H1 (cell line): Measurements from ENCODE around the gene POLDIP3. TPM values are rescaled to one million over a fixed set of nuclear protein-coding genes. Genes with fewer than 3 reads are reported as not detected.
"Not testable (repeated sequence)": the region's sequence is repeated elsewhere in the genome, so short reads cannot be mapped to it uniquely, and the experiment has no call there.

Experiments
- CTCF ChIA-PET: fragments of 300-600 bp; sonication (Branson Sonifier 250); formaldehyde crosslinking; loops from one replicate; lab custom pipeline; 2021; ENCODE audit not compliant: partially characterized antibody; lab: Charles Lee
- POLR2A ChIA-PET: fragments of 300-600 bp; sonication (Branson Sonifier 250); formaldehyde crosslinking; loops from one replicate; lab custom pipeline; 2021; ENCODE audit warnings: inconsistent platforms; ENCODE audit not compliant: partially characterized antibody; lab: Charles Lee
- DNase-seq, 2 experiments: peaks; one replicate each; pipeline versions ENCODE4 v3.0.0 to v3.0.0-alpha.2; 2010 to 2022; ENCODE audit warnings: low spot score in 2 of 2, low read depth in 1 of 2, mixed read lengths in 1 of 2
- FAIRE-seq: peaks from 2 replicates; lab custom pipeline; 2011; peaks lifted over from hg19 to GRCh38; lab: Jason Lieb, UNC
- H2AFZ ChIP-seq: 2 replicates; pipeline ENCODE4 v1.8.1; 2012; ENCODE audit warnings: low read length, inconsistent platforms
- H2AK5ac ChIP-seq: 2 replicates; pipeline ENCODE4 v1.6.1; 2013; ENCODE audit warnings: low read depth, low read length
- H2BK120ac ChIP-seq: replicated peaks from 2 replicates; pipeline ENCODE3; 2013; ENCODE audit warnings: low read depth, low read length, inconsistent platforms
- H2BK12ac ChIP-seq: 2 replicates; pipeline ENCODE4 v1.6.1; 2013; ENCODE audit warnings: low read depth, low read length
- H2BK15ac ChIP-seq: 2 replicates; pipeline ENCODE4 v1.6.1; 2013; ENCODE audit warnings: low read length
- H2BK20ac ChIP-seq: 2 replicates; pipeline ENCODE4 v1.6.1; 2013; ENCODE audit warnings: low read length
- H2BK5ac ChIP-seq: 2 replicates; pipeline ENCODE4 v1.6.1; 2013; ENCODE audit warnings: low read depth, low read length
- H3K14ac ChIP-seq: 2 replicates; pipeline ENCODE4 v1.6.1; 2013; ENCODE audit warnings: inconsistent platforms; ENCODE audit not compliant: insufficient read length
- H3K18ac ChIP-seq: 2 replicates; pipeline ENCODE4 v1.6.1; 2013; ENCODE audit warnings: low read length; ENCODE audit errors: extremely low read depth
- H3K23ac ChIP-seq: 2 replicates; pipeline ENCODE4 v1.6.1; 2013; ENCODE audit warnings: inconsistent platforms; ENCODE audit not compliant: insufficient read length
- H3K23me2 ChIP-seq: 2 replicates; pipeline ENCODE4 v1.6.1; 2013; ENCODE audit warnings: low read depth, low read length
- H3K27ac ChIP-seq: 2 replicates; pipeline ENCODE4 v1.6.1; 2011; ENCODE audit warnings: low read depth, low read length, inconsistent platforms
- H3K27me3 ChIP-seq, 4 experiments: replicated peaks in 1 of 4; 1 replicate in 1 of 4; 2 replicates in 3 of 4; pipeline versions ENCODE4 v1.6.1 to v1.8.1; 2011 to 2013; ENCODE audit warnings: low read length in 3 of 4, mild to moderate bottlenecking in 3 of 4, inconsistent platforms in 2 of 4, mixed read lengths in 2 of 4, moderate library complexity in 1 of 4; ENCODE audit not compliant: control insufficient read depth in 3 of 4, insufficient read depth in 3 of 4; ENCODE audit errors: extremely low read depth in 1 of 4
- H3K36me3 ChIP-seq, 4 experiments: 2 replicates each; pipeline versions ENCODE4 v1.6.1 to v1.8.1; 2011 to 2013; ENCODE audit warnings: mild to moderate bottlenecking in 4 of 4, low read length in 3 of 4, moderate library complexity in 2 of 4, control low read depth in 1 of 4, inconsistent platforms in 1 of 4; ENCODE audit not compliant: insufficient read depth in 4 of 4, control insufficient read depth in 2 of 4
- H3K4ac ChIP-seq: replicated peaks from 2 replicates; pipeline ENCODE3; 2013; ENCODE audit warnings: low read length, low read depth, mixed read lengths, inconsistent platforms; ENCODE audit not compliant: insufficient read length
- H3K4me1 ChIP-seq, 4 experiments: replicated peaks in 1 of 4; 1 replicate in 1 of 4; 2 replicates in 3 of 4; pipeline versions ENCODE4 v1.6.1 to v1.8.1; 2011 to 2013; ENCODE audit warnings: low read length in 3 of 4, inconsistent platforms in 2 of 4, mixed read lengths in 1 of 4; ENCODE audit not compliant: insufficient read depth in 4 of 4, control insufficient read depth in 3 of 4
- H3K4me2 ChIP-seq, 2 experiments: 2 replicates each; pipeline versions ENCODE4 v1.6.1 to v1.8.1; 2011 to 2013; ENCODE audit warnings: low read depth in 2 of 2, low read length in 2 of 2, control low read depth in 1 of 2, inconsistent platforms in 1 of 2, mild to moderate bottlenecking in 1 of 2; ENCODE audit not compliant: insufficient read depth in 1 of 2
- H3K4me3 ChIP-seq, 4 experiments: fragments of 200-600, 300-600 bp in 1 of 4; sonication (generic), shearing (Covaris generic), sonication (Bioruptor Twin) in 1 of 4; 2 replicates each; pipeline versions ENCODE4 v1.5.1 to v1.8.1; 2011 to 2016; ENCODE audit warnings: low read length in 4 of 4, low read depth in 3 of 4, control low read depth in 2 of 4, inconsistent platforms in 2 of 4, mild to moderate bottlenecking in 2 of 4, mixed read lengths in 1 of 4, moderate library complexity in 1 of 4; ENCODE audit not compliant: insufficient read depth in 2 of 4; ENCODE audit errors: extremely low read depth in 1 of 4
- H3K56ac ChIP-seq: replicated peaks from 2 replicates; pipeline ENCODE3; 2013; ENCODE audit warnings: low read depth, mild to moderate bottlenecking, mixed read lengths, low read length, inconsistent platforms; ENCODE audit not compliant: insufficient read length
- H3K79me1 ChIP-seq: 2 replicates; pipeline ENCODE4 v1.6.1; 2013; ENCODE audit warnings: low read depth, low read length, control low read depth
- H3K79me2 ChIP-seq, 2 experiments: 2 replicates each; pipeline versions ENCODE4 v1.6.1 to v1.8.1; 2012 to 2013; ENCODE audit warnings: low read length in 2 of 2, mild to moderate bottlenecking in 2 of 2, inconsistent platforms in 1 of 2; ENCODE audit not compliant: insufficient read depth in 2 of 2, control insufficient read depth in 1 of 2
- H3K9ac ChIP-seq, 4 experiments: replicated peaks in 1 of 4; 1 replicate in 1 of 4; 2 replicates in 3 of 4; pipeline versions ENCODE4 v1.6.1 to v1.8.1; 2011 to 2013; ENCODE audit warnings: low read depth in 3 of 4, low read length in 3 of 4, control low read depth in 2 of 4, mild to moderate bottlenecking in 2 of 4, moderate library complexity in 2 of 4, inconsistent platforms in 1 of 4; ENCODE audit errors: extremely low read depth in 1 of 4
- H3K9me3 ChIP-seq, 2 experiments: 2 replicates each; pipeline versions ENCODE4 v1.6.1 to v1.8.1; 2012 to 2013; ENCODE audit warnings: mild to moderate bottlenecking in 2 of 2, moderate library complexity in 2 of 2, control low read depth in 1 of 2, inconsistent platforms in 1 of 2, low read depth in 1 of 2, low read length in 1 of 2, mixed read lengths in 1 of 2; ENCODE audit not compliant: insufficient read depth in 2 of 2
- H4K20me1 ChIP-seq, 2 experiments: replicated peaks in 1 of 2; 2 replicates each; pipeline versions ENCODE3 to v1.8.1; 2011 to 2013; ENCODE audit warnings: inconsistent platforms in 2 of 2, low read length in 2 of 2, mild to moderate bottlenecking in 1 of 2; ENCODE audit not compliant: insufficient read depth in 2 of 2, control insufficient read depth in 1 of 2
- H4K5ac ChIP-seq: 2 replicates; pipeline ENCODE4 v1.6.1; 2013; ENCODE audit warnings: low read length, low read depth, mixed read lengths, inconsistent platforms; ENCODE audit not compliant: insufficient read length
- H4K8ac ChIP-seq: 2 replicates; pipeline ENCODE4 v1.8.0; 2013; ENCODE audit warnings: mild to moderate bottlenecking, moderate library complexity, low read length, inconsistent platforms; ENCODE audit not compliant: insufficient read depth; ENCODE audit errors: extremely low read depth
- H4K91ac ChIP-seq: replicated peaks from 2 replicates; pipeline ENCODE3; 2013; ENCODE audit warnings: low read length, mixed read lengths, inconsistent platforms; ENCODE audit not compliant: insufficient read length
- WGBS, 2 experiments: shearing (Covaris generic) in 1 of 2; methylation state at CpG; one replicate each; pipeline versions ENCODE4 v1.1.6 to v1.1.7; 2013 to 2015; ENCODE audit warnings: low lambda C conversion rate in 2 of 2, mixed read lengths in 2 of 2, inconsistent platforms in 1 of 2, low coverage in 1 of 2, missing lambda C conversion rate in 1 of 2; ENCODE audit not compliant: insufficient replicate concordance in 2 of 2, insufficient coverage in 1 of 2, insufficient read length in 1 of 2; ENCODE audit errors: extremely low coverage in 1 of 2, missing lambda C conversion rate in 1 of 2; 5-methylcytosine and 5-hydroxymethylcytosine counted together
- polyA plus RNA-seq, 7 experiments: library from polyadenylated mRNA; depleted of rRNA in 3 of 7; stranded (reverse) in 5 of 7; unstranded in 2 of 7; fragments of >200 nt in 5 of 7; fragments of 200-250 nt in 2 of 7; gene quantifications; 1 replicate in 5 of 7; 2 replicates in 1 of 7; 4 replicates in 1 of 7; pipeline versions ENCODE4 v1.2.1 to v1.2.3, GENCODE V29; 2011 to 2013; ENCODE audit warnings: missing spikeins in 2 of 7, mixed read lengths in 2 of 7
- total RNA-seq: library from RNA; stranded (reverse); fragmentation: NEBNext Ultra II Directional; extraction: Animal tissue kit (Norgen Biotek cat#: 25700); gene quantifications from 2 replicates; pipeline ENCODE4 v1.2.1, GENCODE V29; 2021

POLDIP3 gene
- total and polyA plus RNA-seq, 2 of the 8 experiments (the other 6 are each of a cell fraction or from before 2014, with no cell fraction given) = 43.5 to 84.6 TPM

DNA sequence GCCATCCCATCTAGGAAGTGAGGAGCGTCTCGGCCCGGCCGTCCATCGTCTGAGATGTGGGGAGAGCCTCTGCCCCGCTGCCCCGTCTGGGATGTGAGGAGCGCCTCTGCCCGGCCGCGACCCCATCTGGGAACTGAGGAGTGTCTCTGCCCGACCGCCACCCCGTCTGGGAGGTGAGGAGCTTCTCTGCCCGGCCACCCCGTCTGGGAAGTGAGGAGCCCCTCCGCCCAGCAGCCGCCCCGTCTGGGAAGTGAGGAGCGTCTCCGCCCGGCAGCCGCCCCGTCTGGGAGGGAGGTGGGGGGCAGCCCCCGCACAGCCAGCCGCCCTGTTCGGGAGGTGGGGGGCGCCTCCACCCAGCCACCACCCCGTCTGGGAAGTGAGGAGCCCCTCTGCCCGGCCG, 7.0 kb downstream of the POLDIP3 start:
- Histone ChIP-seq H3K36me3 (peaks cover 5 to 22% (median 14%) of the 10 kb centered on the region in 4 experiments), H4K20me1 (peaks cover 21 to 33% of the 10 kb centered on the region in 2 experiments), H3K79me1 (peaks cover 21% of the 10 kb centered on the region), H3K79me2 (peaks cover 39 to 90% of the 10 kb centered on the region in 2 experiments)
- not testable (repeated sequence) for H3K4me1 ChIP-seq, H2BK20ac ChIP-seq, H3K23me2 ChIP-seq, H3K14ac ChIP-seq, H3K27ac ChIP-seq, H3K4me3 ChIP-seq, H2AK5ac ChIP-seq, H2BK15ac ChIP-seq, H4K5ac ChIP-seq, H2BK120ac ChIP-seq, H3K23ac ChIP-seq, H2AFZ ChIP-seq, FAIRE-seq, H3K18ac ChIP-seq, H4K8ac ChIP-seq, H3K27me3 ChIP-seq, H3K4ac ChIP-seq, H3K9ac ChIP-seq, H2BK5ac ChIP-seq, H4K91ac ChIP-seq, H3K56ac ChIP-seq, H3K4me2 ChIP-seq, H3K9me3 ChIP-seq, H2BK12ac ChIP-seq, DNase-seq
- 88% methylated on average over 10 of the region's 31 CpGs; no CpG with 5 or more reads in 1 of the 2 experiments for WGBS, 2 experiments
- ChIA-PET CTCF (interaction anchor here (0.6 to 1.5 kb wide), 2 partner anchors 81 to 213 kb away, joined by 3 read pairs; no protein-coding TSS in a partner anchor), POLR2A (interaction anchor here (1.4 to 28.3 kb wide), 3 partner anchors 3 to 14 kb away, joined by 3 to 399 read pairs (median 399); partner anchors contain the start of gene POLDIP3)
